ENCODE data around the gene CUL3. TPM values are rescaled to one million over a fixed set of nuclear protein-coding genes. Genes with fewer than 3 reads are reported as not detected.

CUL3 gene
- total and polyA plus RNA-seq, 2 of the 8 experiments (the other 6 are each of a cell fraction or from before 2014, with no cell fraction given), result 28.5 to 113 TPM

DNA sequence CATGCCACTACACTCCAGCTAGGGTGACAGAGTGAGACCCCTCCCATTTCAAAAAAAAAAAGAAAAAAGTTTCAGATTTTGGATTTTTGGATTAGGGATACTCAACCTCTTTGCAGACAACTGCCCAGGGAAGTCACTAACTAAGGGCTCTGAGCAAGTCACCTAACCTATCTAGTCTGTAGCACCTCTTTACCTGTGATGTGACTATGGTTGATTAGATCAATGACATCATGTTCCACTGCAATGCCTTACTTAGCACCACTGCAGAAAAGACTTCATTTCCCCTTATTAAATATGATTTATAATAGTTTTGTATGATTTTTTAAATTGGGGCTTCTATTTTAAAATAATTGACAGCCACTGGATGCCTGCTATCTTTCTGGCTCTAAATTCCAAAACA is 41.2 kb downstream of the CUL3 start (continued):
- TF ChIP-seq CTBP2 (IDR thresholded peaks at IDR 0.05; ENCODE audit: borderline replicate concordance, insufficient read depth, insufficient read length, low read length), result no peak

All from H1 (cell line).